Liver (tissue), 9 donors: ENCODE data around the gene MEOX2. TPM values are rescaled to one million over a fixed set of nuclear protein-coding genes. Genes with fewer than 3 reads are reported as not detected.

Experiments
- DNase-seq: peaks from one replicate; pipeline ENCODE4 v3.0.0-alpha.2; 2017; ENCODE audit warnings: low spot score
- H3K27ac ChIP-seq, 2 donors: one replicate each; pipeline ENCODE4 v1.7.0; 2013; ENCODE audit warnings: inconsistent platforms in 2 of 2, low read length in 2 of 2, control low read depth in 1 of 2, low read depth in 1 of 2, mild to moderate bottlenecking in 1 of 2
- H3K27me3 ChIP-seq, 4 donors: one replicate each; pipeline versions ENCODE4 v1.6.1 to v1.7.0; 2013; ENCODE audit warnings: low read length in 3 of 4, inconsistent platforms in 1 of 4, mild to moderate bottlenecking in 1 of 4, moderate library complexity in 1 of 4; ENCODE audit not compliant: control insufficient read depth in 4 of 4, insufficient read depth in 4 of 4
- H3K36me3 ChIP-seq, 4 donors: one replicate each; pipeline versions ENCODE4 v1.6.1 to v1.7.0; 2013; ENCODE audit warnings: low read length in 3 of 4, mild to moderate bottlenecking in 3 of 4, low read depth in 1 of 4, moderate library complexity in 1 of 4; ENCODE audit not compliant: control insufficient read depth in 4 of 4, insufficient read depth in 3 of 4
- H3K4me1 ChIP-seq, 4 donors: one replicate each; pipeline versions ENCODE4 v1.6.1 to v1.7.0; 2013; ENCODE audit warnings: low read length in 3 of 4, mild to moderate bottlenecking in 3 of 4, moderate library complexity in 1 of 4; ENCODE audit not compliant: control insufficient read depth in 4 of 4, insufficient read depth in 4 of 4
- H3K4me3 ChIP-seq, 3 donors: one replicate each; pipeline versions ENCODE4 v1.6.1 to v1.7.0; 2013; ENCODE audit warnings: low read length in 3 of 3, control low read depth in 1 of 3, low read depth in 1 of 3, mild to moderate bottlenecking in 1 of 3
- H3K9ac ChIP-seq, 2 donors: one replicate each; pipeline ENCODE4 v1.7.0; 2013; ENCODE audit warnings: low read length in 2 of 2, mild to moderate bottlenecking in 2 of 2, moderate library complexity in 2 of 2, control low read depth in 1 of 2, low read depth in 1 of 2
- H3K9me3 ChIP-seq, 4 donors: one replicate each; pipeline versions ENCODE4 v1.6.1 to v1.7.0; 2013; ENCODE audit warnings: low read length in 3 of 4; ENCODE audit not compliant: control insufficient read depth in 4 of 4
- ATF3 ChIP-seq: IDR thresholded peaks from 2 replicates; pipeline ENCODE4 v1.6.1; 2016; ENCODE audit warnings: antibody characterized with exemption
- CTCF ChIP-seq: fragments of 150-350 bp; IDR thresholded peaks from 2 replicates; pipeline ENCODE4 v1.5.1; 2017; ENCODE audit warnings: improper control_type of control experiment, low read depth, low read length; ENCODE audit not compliant: missing input control
- EGR1 ChIP-seq, 2 donors: IDR thresholded peaks; 2 replicates each; pipeline ENCODE4 v1.6.1; 2016 to 2018; ENCODE audit warnings: antibody characterized with exemption in 2 of 2, low read depth in 2 of 2
- FOXA1 ChIP-seq: IDR thresholded peaks from 2 replicates; pipeline ENCODE4 v1.6.1; 2016; ENCODE audit warnings: antibody characterized with exemption
- FOXA2 ChIP-seq: IDR thresholded peaks from 2 replicates; pipeline ENCODE4 v1.6.1; 2016; ENCODE audit warnings: antibody characterized with exemption
- GABPA ChIP-seq, 2 donors: IDR thresholded peaks in 1 of 2; conservative IDR thresholded peaks in 1 of 2; 2 replicates each; pipeline ENCODE4 v1.6.1; 2016; ENCODE audit warnings: antibody characterized with exemption in 2 of 2, mild to moderate bottlenecking in 1 of 2, moderate library complexity in 1 of 2
- HNF4A ChIP-seq, 2 donors: conservative IDR thresholded peaks; 2 replicates each; pipeline ENCODE4 v1.6.1; 2016; ENCODE audit warnings: antibody characterized with exemption in 2 of 2, mild to moderate bottlenecking in 2 of 2
- HNF4G ChIP-seq: IDR thresholded peaks from 2 replicates; pipeline ENCODE4 v1.6.1; 2016; ENCODE audit warnings: antibody characterized with exemption
- MAX ChIP-seq: IDR thresholded peaks from 2 replicates; pipeline ENCODE4 v1.6.1; 2016; ENCODE audit warnings: antibody characterized with exemption
- NR2F2 ChIP-seq: IDR thresholded peaks from 2 replicates; pipeline ENCODE4 v1.6.1; 2016; ENCODE audit warnings: antibody characterized with exemption
- RAD21 ChIP-seq, 2 donors: IDR thresholded peaks; 2 replicates each; pipeline ENCODE4 v1.6.1; 2016; ENCODE audit warnings: antibody characterized with exemption in 2 of 2, mild to moderate bottlenecking in 2 of 2
- REST ChIP-seq: IDR thresholded peaks from 2 replicates; pipeline ENCODE4 v1.6.1; 2016; ENCODE audit warnings: antibody characterized with exemption, mild to moderate bottlenecking
- RXRA ChIP-seq, 2 donors: IDR thresholded peaks; 2 replicates each; pipeline ENCODE4 v1.6.1; 2017 to 2018; ENCODE audit warnings: antibody characterized with exemption in 2 of 2, mild to moderate bottlenecking in 1 of 2
- SP1 ChIP-seq: IDR thresholded peaks from 2 replicates; pipeline ENCODE4 v1.6.1; 2018; ENCODE audit warnings: antibody characterized with exemption, mild to moderate bottlenecking
- YY1 ChIP-seq: IDR thresholded peaks from 2 replicates; pipeline ENCODE4 v1.6.1; 2016; ENCODE audit warnings: antibody characterized with exemption, mild to moderate bottlenecking
- ZBTB33 ChIP-seq: IDR thresholded peaks from 2 replicates; pipeline ENCODE4 v1.6.1; 2016; ENCODE audit warnings: antibody characterized with exemption
- WGBS: extraction: QIAGEN DNeasy Blood & Tissue Kit; methylation state at CpG from one replicate; pipeline ENCODE4 v1.1.7; 2013; 5-methylcytosine and 5-hydroxymethylcytosine counted together
- polyA plus RNA-seq, 2 donors: library from polyadenylated mRNA; stranded (reverse) in 1 of 2; unstranded in 1 of 2; fragments of 200-250 nt in 1 of 2; fragments of >200 nt in 1 of 2; fragmentation: Nextera tagmentation in 1 of 2; extraction: Ambion mirVana in 1 of 2; gene quantifications; one replicate each; pipeline versions ENCODE4 v1.2.1 to v1.2.3, GENCODE V29; 2013 to 2015
- total RNA-seq, 2 donors: library from RNA; depleted of rRNA; stranded (reverse); fragments of >200 nt; gene quantifications; one replicate each; pipeline ENCODE4 v1.2.3, GENCODE V29; 2014
- donor health status: healthy.
- donor health status: healthy.
- donor health status: healthy.
- donor health status: healthy.
- donor health status: healthy.

MEOX2 gene
- total and polyA plus RNA-seq, 4 donors, result 0.32 to 0.70 (median 0.47) TPM

- Histone ChIP-seq H3K36me3 (no peaks in the 10 kb centered on the region), H3K27ac (no peak overlapping the region), H3K4me3 (no peak overlapping the region), H3K9ac (no peak overlapping the region), H3K27me3 (no peaks in the 10 kb centered on the region), H3K9me3 (no peaks in the 10 kb centered on the region), H3K4me1 (no peaks in the 10 kb centered on the region)
- DNase-seq, result no peak
- no peak for TF ChIP-seq GABPA (IDR thresholded peaks at IDR 0.05 in 1 of 2, conservative IDR thresholded peaks at IDR 0.05 in 1 of 2)
- no peak for TF ChIP-seq NR2F2
- TF ChIP-seq ZBTB33, result no peak
- no peak for TF ChIP-seq YY1
- TF ChIP-seq MAX, result no peak
- no peak for TF ChIP-seq ATF3
- no peak for TF ChIP-seq RXRA (IDR thresholded peaks at IDR 0.05)
- TF ChIP-seq RAD21 (IDR thresholded peaks at IDR 0.05), result no peak
- no peak for TF ChIP-seq CTCF
- TF ChIP-seq HNF4G, result no peak
- TF ChIP-seq SP1, result no peak
- no peak for TF ChIP-seq HNF4A (conservative IDR thresholded peaks at IDR 0.05)
- no peak for TF ChIP-seq FOXA1
- no peak for TF ChIP-seq EGR1 (IDR thresholded peaks at IDR 0.05; ENCODE audit: low read depth in 2 of 2)
- WGBS, result 99% methylated on average over 1 of the region's 1 CpG
Observed at GRCh38 chr7:15604166-15604565, 82.3 kb downstream of the MEOX2 start.

- TF ChIP-seq FOXA2 (no peak), REST (no peak), HNF4A (conservative IDR thresholded peaks at IDR 0.05) (no peak)
Observed at GRCh38 chr7:15603124-15603523, 83.4 kb downstream of the MEOX2 start.

More at GRCh38 chr7:15603124-15603523, 83.4 kb downstream of the MEOX2 start:
- WGBS, result 66% methylated on average over 2 of the region's 2 CpGs
- H3K27me3 ChIP-seq, result no peaks in the 10 kb centered on the region
- DNase-seq, result no peak
- H3K9ac ChIP-seq, result no peak overlapping the region
- no peaks in the 10 kb centered on the region for H3K9me3 ChIP-seq
- no peaks in the 10 kb centered on the region for H3K36me3 ChIP-seq
- H3K4me3 ChIP-seq, result no peak overlapping the region
- H3K27ac ChIP-seq, result no peak overlapping the region
- H3K4me1 ChIP-seq, result no peaks in the 10 kb centered on the region
